COLO668 (cell line): ENCODE measurements around the gene IGFBP2.

ENCODE experiments used
- DNase-seq: peaks from one replicate; lab custom pipeline; 2025; ENCODE audit not compliant: unreplicated experiment; lab: John Stamatoyannopoulos, UW

IGFBP2 gene

GRCh38 chr2:216700781-216701180, 67.6 kb downstream of the IGFBP2 start:
- no peak for DNase-seq

GRCh38 chr2:216701544-216701943, 68.3 kb downstream of the IGFBP2 start:
- DNase-seq = no peak

GRCh38 chr2:216702756-216703155, 69.5 kb downstream of the IGFBP2 start:
- no peak for DNase-seq

DNA sequence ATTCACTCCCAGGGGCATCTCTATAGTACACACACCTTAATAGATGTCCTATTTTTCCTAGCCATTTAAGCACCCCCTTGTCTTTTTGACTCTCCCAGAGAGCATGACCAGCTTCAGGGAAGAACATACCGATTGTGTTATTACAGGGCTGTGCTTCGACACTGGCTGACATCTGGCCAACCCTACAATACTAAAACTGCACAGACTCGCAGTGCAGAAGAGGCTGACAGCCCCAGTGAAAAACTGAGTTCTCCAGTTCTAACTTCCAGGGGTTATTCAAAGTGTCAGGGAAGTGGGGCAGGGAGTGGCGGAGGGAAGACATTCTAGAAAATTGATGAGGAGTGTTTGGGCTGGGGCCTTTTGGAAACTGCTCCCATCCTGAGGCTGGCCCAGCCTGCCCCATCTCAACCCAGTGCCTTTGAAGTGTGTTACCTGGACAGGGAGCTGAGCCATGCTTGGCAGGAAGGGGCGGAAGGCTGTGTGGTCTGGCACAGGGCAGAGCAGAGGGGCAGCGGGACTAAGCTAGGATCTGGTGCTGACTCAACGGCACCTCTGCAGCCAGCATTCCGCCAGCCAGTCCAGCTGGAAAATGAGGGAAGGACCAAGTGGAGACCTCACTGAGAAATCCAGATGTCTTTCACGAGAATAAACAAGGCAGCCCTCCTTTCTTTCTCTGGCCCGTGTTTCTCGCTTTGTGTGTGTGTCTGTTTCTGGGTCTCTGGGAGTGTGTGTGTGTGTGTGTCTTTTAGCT, 77.5 kb downstream of the IGFBP2 start:
- DNase-seq = no peak

GRCh38 chr2:216711348-216711747, 78.1 kb downstream of the IGFBP2 start:
- DNase-seq = no peak

DNA sequence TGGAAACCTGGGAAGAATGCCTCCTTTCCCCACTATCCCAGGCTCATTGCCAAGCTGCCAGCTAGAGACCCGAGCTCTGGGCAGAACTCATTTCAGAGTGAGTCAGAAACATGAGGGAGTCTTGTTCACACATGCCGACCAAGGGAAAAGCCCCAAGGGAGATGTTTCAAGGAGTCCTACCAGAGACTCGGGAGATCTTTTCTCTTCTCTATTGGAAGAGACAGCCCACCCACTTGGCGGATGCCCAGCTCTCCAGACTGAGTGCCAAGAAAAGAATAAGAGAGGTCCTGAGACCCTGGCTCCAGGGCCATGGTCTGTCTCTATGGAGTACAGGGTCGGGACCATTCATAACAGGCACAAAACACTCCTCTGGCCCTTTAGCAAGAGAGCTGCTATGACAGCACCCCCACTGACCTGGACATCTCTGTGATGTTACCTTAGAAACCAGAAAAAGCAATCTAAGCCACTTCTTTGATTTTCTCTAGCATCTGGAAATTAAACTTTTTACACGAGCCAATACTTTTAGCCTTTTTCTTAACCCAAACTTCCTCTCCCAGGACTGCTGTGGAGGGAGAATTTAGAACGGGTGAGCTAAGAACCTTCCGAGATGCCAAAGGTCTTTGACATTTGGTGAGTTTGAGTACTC, 80.6 kb downstream of the IGFBP2 start:
- DNase-seq = no peak
